SU-DHL-6 (cell line): ENCODE measurements around the gene NRF1.

Source experiments
- H2AFZ ChIP-seq: fragments of 200-600 bp; sonication (generic); 2 replicates; pipeline ENCODE4 v1.6.1; 2014; ENCODE audit warnings: low read depth, mild to moderate bottlenecking, moderate library complexity, mixed read lengths, antibody characterized with exemption, low read length; ENCODE audit not compliant: severe bottlenecking
- H3F3A ChIP-seq: fragments of 200-600 bp; shearing (Covaris generic); 2 replicates; pipeline ENCODE4 v1.6.0; 2016; ENCODE audit warnings: antibody characterized with exemption, mild to moderate bottlenecking; ENCODE audit not compliant: insufficient read depth
- H3K27ac ChIP-seq: fragments of 200-600 bp; sonication (generic); 2 replicates; pipeline ENCODE4 v1.5.1; 2016; ENCODE audit warnings: low read depth, mild to moderate bottlenecking, low read length, moderate library complexity, mixed read lengths
- H3K27me3 ChIP-seq: fragments of 200-600 bp; sonication (generic), shearing (Covaris generic); 2 replicates; pipeline ENCODE4 v1.6.0; 2014; ENCODE audit warnings: mild to moderate bottlenecking, low read length
- H3K36me3 ChIP-seq: fragments of 200-600 bp; sonication (generic); 2 replicates; pipeline ENCODE4 v1.6.1; 2014; ENCODE audit warnings: mild to moderate bottlenecking, low read length, mixed read lengths
- H3K4me2 ChIP-seq: fragments of 300-600, 200-600 bp; shearing (Covaris generic), sonication (generic); 2 replicates; pipeline ENCODE4 v1.6.0; 2014; ENCODE audit warnings: low read length, low read depth, mild to moderate bottlenecking; ENCODE audit not compliant: poor library complexity, severe bottlenecking
- H3K4me3 ChIP-seq: fragments of 200-600 bp; sonication (generic); 2 replicates; pipeline ENCODE4 v1.5.1; 2014; ENCODE audit warnings: antibody characterized with exemption, low read length, mild to moderate bottlenecking, mixed read lengths; ENCODE audit not compliant: insufficient read depth, poor library complexity, severe bottlenecking
- H3K79me2 ChIP-seq: fragments of 200-600 bp; sonication (generic); 2 replicates; pipeline ENCODE4 v1.6.1; 2014; ENCODE audit warnings: mild to moderate bottlenecking, low read length, moderate library complexity; ENCODE audit not compliant: insufficient read depth
- H3K9ac ChIP-seq: fragments of 200-600 bp; sonication (generic); 2 replicates; pipeline ENCODE4 v1.7.0; 2014; ENCODE audit warnings: mild to moderate bottlenecking, low read length
- H3K9me2 ChIP-seq: fragments of 200-600 bp; sonication (generic); replicated peaks from 2 replicates; pipeline ENCODE4 v1.6.1; 2014; ENCODE audit warnings: low read length; ENCODE audit not compliant: insufficient read depth
- H3K9me3 ChIP-seq: fragments of 200-600 bp; sonication (generic); 2 replicates; pipeline ENCODE4 v1.6.1; 2014; ENCODE audit warnings: low read length, mixed read lengths; ENCODE audit not compliant: insufficient read depth
- H4K20me1 ChIP-seq: fragments of 200-600 bp; sonication (generic); 2 replicates; pipeline ENCODE4 v1.6.1; 2014; ENCODE audit warnings: low read depth, mild to moderate bottlenecking, antibody characterized with exemption, low read length, moderate library complexity, mixed read lengths
- CTCF ChIP-seq: fragments of 200-600 bp; sonication (generic); IDR thresholded peaks from one replicate; pipeline ENCODE4 v1.5.1; 2017; ENCODE audit warnings: antibody characterized with exemption, mild to moderate bottlenecking, low read length, moderate library complexity; ENCODE audit not compliant: insufficient read depth, poor library complexity, severe bottlenecking
- EZH2phosphoT487 ChIP-seq: fragments of 200-600 bp; sonication (generic), shearing (Covaris generic); conservative IDR thresholded peaks from 2 replicates; pipeline ENCODE4 v1.6.1; 2018; ENCODE audit warnings: mild to moderate bottlenecking, antibody characterized with exemption, low read length, moderate library complexity, mixed read lengths

Gene NRF1

GRCh38 chr7:129775695-129776361, 164.3 kb downstream of the NRF1 start:
- H2AFZ ChIP-seq = no peak overlapping the region
- H3K4me2 ChIP-seq = no peak overlapping the region
- no peak overlapping the region for H3K4me3 ChIP-seq
- no peaks in the 10 kb centered on the region for H3F3A ChIP-seq
- no peaks in the 10 kb centered on the region for H3K9me2 ChIP-seq
- no peaks in the 10 kb centered on the region for H4K20me1 ChIP-seq
- H3K27me3 ChIP-seq = no peaks in the 10 kb centered on the region
- H3K9ac ChIP-seq = no peak overlapping the region
- TF ChIP-seq CTCF = no peak
- TF ChIP-seq EZH2phosphoT487 = no peak
- H3K27ac ChIP-seq = no peak overlapping the region
- H3K36me3 ChIP-seq = no peaks in the 10 kb centered on the region
- no peaks in the 10 kb centered on the region for H3K9me3 ChIP-seq
- H3K79me2 ChIP-seq = no peaks in the 10 kb centered on the region

GRCh38 chr7:129776362-129776722, 164.8 kb downstream of the NRF1 start:
- Histone ChIP-seq H3K36me3 (no peaks in the 10 kb centered on the region), H3K9me2 (no peaks in the 10 kb centered on the region), H2AFZ (no peak overlapping the region), H3K4me2 (no peak overlapping the region), H3F3A (no peaks in the 10 kb centered on the region), H4K20me1 (no peaks in the 10 kb centered on the region), H3K4me3 (no peak overlapping the region), H3K79me2 (no peaks in the 10 kb centered on the region), H3K27ac (no peak overlapping the region), H3K9ac (no peak overlapping the region), H3K27me3 (no peaks in the 10 kb centered on the region), H3K9me3 (no peaks in the 10 kb centered on the region)
- TF ChIP-seq CTCF (no peak), EZH2phosphoT487 (no peak)

GRCh38 chr7:129777195-129777844, 165.8 kb downstream of the NRF1 start:
- no peaks in the 10 kb centered on the region for H3K36me3 ChIP-seq
- H3K4me3 ChIP-seq = no peak overlapping the region
- no peak overlapping the region for H3K27ac ChIP-seq
- no peaks in the 10 kb centered on the region for H3K27me3 ChIP-seq
- H3K79me2 ChIP-seq = no peaks in the 10 kb centered on the region
- no peaks in the 10 kb centered on the region for H3K9me3 ChIP-seq
- no peaks in the 10 kb centered on the region for H4K20me1 ChIP-seq
- no peak overlapping the region for H2AFZ ChIP-seq
- no peak overlapping the region for H3K9ac ChIP-seq
- no peak overlapping the region for H3K4me2 ChIP-seq
- H3F3A ChIP-seq = no peaks in the 10 kb centered on the region
- H3K9me2 ChIP-seq = no peaks in the 10 kb centered on the region
- TF ChIP-seq EZH2phosphoT487 (no peak), CTCF (no peak)
